NCI-H1105 treated with DMSO at 0.1 percent for 48 hours (cell line): ENCODE data around the gene SLC4A1.
"Not testable (repeated sequence)": the region's sequence is repeated elsewhere in the genome, so short reads cannot be mapped to it uniquely, and the experiment has no call there.

Experiments used
- DNase-seq: peaks from one replicate; lab custom pipeline; 2025; lab: John Stamatoyannopoulos, UW

The SLC4A1 gene

DNA sequence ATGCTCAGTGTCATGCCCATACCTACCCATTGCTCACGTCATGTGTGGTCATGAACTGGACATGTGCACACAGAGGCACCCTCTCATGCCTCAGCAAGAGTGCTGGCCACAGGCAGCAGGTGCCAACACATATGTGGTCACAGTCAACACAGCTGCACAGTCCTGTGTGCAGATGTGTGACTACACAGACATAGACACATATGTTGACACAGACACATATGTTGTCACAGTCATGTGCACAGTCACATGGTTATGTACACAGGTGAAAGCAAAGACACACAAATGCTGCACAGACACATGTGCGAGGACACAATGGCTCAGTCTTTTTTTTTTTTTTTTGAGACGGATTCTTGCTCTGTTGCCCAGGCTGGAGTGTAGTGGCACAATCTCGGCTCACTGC, 11.3 kb downstream of the SLC4A1 start:
- DNase-seq: no peak

- DNase-seq: no peak
Observed at GRCh38 chr17:44255915-44256314, 12.0 kb downstream of the SLC4A1 start.

GRCh38 chr17:44254361-44255095, 13.4 kb downstream of the SLC4A1 start:
- DNase-seq: no peak

GRCh38 chr17:44253006-44253405, 14.9 kb downstream of the SLC4A1 start:
- DNase-seq: no peak

GRCh38 chr17:44251062-44251461, 16.9 kb downstream of the SLC4A1 start:
- DNase-seq: no peak

DNA sequence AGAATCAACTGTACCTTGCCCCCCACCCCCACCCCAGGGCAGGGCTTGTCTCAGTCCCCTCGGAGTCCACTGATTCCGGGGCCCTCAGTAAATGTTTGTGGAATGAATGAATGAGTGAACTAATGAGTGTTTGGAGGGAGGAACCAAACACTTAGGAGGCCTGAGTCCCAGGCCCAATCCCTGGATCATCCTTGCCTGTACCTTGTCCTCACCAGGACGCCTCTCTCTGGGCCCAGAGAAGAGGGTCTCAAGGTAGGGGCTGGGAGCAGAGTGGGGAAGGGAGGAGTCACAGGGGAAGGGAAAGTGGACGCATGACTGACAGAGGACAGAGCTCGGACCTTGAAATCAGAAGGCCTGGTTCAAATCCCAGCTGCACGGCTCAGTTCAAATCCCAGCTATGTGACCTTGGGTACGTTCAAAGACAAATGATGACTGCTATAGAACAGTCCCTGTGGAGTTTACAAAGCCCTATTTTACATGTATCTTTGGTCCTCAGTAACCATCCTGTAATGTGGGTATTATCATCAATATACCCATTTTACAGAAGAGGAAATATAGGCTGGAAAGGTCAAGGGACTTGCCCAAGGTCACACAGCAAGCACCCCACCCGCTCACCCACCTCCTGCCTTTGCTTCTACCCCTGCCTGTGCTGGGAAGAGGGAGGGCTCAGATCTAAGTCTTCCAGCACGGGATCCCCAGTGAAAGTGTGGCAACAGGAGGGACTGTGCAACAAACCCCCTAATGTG, 18.3 kb downstream of the SLC4A1 start:
- DNase-seq: no peak

DNA sequence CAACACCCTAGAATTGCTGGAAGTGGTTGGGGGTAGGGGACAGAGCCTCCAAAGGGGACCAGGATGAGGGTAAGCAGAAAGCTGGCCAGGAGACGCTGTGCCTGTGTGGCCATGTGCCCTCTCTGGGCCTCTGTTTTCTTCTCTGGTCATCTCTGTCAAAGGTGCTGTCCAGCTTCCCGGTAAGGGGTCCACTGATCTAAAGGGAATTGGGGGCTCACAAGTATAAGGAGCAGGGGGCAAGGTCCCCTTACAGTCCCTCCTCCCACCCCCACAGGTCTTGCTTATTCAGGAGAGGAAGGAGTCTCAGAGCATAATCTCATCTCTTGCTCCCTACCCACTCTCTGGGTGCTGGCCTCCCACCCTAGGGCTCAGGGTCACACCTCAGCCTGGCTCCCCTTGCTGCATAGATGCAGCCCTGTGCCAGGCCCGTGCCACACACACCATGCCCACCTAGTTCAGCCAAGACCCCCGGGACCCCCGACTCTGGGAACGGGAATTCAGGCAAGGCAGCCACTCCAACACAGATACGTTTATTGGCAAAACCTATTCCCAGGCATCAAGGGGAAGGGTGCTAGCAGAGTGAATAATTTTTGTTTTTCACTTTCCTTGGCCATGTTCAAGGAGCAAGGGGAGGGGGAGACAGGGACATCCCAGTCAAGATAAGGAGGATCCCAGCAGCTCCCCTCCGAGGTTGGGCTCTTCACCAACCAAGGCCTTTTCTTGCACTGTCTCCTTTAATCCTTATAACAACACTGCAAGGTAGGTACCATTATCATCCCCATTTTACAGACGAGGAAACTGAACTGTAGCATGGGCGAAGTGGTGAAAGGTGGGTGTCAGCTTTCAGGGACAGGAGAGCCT, 19.8 kb downstream of the SLC4A1 start:
- no peak for DNase-seq

GRCh38 chr17:44247440-44247841, 20.5 kb downstream of the SLC4A1 start:
- no peak for DNase-seq

GRCh38 chr17:44241106-44241624, 26.8 kb downstream of the SLC4A1 start:
- DNase-seq: no peak

DNA sequence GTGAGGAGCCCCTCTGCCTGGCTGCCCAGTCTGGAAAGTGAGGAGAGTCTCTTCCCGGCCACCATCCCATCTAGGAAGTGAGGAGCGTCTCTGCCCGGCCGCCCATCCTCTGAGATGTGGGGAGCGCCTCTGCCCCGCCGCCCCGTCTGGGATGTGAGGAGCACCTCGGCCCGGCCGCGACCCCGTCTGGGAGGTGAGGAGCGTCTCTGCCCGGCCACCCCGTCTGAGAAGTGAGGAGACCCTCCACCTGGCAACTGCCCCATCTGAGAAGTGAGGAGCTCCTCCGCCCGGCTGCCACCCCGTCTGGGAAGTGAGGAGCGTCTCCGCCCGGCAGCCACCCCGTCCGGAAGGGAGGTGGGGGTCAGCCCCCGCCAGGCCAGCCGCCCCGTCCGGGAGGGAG, 30.0 kb downstream of the SLC4A1 start:
- not testable (repeated sequence) for DNase-seq

- DNase-seq: no peak
Observed at GRCh38 chr17:44236444-44236991, 31.4 kb downstream of the SLC4A1 start.

- DNase-seq: no peak
Observed at GRCh38 chr17:44235583-44235936, 32.4 kb downstream of the SLC4A1 start.

DNA sequence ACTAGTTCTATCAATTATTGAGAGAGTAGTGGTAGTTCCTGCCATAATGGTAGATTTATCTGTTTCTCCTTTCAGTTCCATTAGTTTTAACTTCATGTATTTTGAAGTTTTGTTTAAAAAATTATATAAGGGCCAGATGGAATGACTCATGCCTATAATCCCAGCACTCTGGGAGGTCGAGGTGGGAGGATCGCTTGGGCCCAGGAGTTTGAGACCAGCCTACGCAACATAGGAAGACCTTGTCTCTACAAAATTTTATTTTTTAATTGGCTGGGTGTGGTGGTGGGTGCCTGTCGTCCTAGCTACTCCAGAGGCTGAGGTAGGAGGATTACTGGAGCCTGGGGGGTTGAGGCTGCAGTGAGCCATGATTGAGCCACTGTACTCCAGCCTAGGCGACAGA, 34.4 kb downstream of the SLC4A1 start:
- no peak for DNase-seq

GRCh38 chr17:44232061-44232460, 35.9 kb downstream of the SLC4A1 start:
- DNase-seq: no peak

GRCh38 chr17:44230140-44230539, 37.8 kb downstream of the SLC4A1 start:
- no peak for DNase-seq

- no peak for DNase-seq
Observed at GRCh38 chr17:44229090-44229489, 38.8 kb downstream of the SLC4A1 start.

GRCh38 chr17:44223541-44224071, 44.3 kb downstream of the SLC4A1 start:
- no peak for DNase-seq

DNA sequence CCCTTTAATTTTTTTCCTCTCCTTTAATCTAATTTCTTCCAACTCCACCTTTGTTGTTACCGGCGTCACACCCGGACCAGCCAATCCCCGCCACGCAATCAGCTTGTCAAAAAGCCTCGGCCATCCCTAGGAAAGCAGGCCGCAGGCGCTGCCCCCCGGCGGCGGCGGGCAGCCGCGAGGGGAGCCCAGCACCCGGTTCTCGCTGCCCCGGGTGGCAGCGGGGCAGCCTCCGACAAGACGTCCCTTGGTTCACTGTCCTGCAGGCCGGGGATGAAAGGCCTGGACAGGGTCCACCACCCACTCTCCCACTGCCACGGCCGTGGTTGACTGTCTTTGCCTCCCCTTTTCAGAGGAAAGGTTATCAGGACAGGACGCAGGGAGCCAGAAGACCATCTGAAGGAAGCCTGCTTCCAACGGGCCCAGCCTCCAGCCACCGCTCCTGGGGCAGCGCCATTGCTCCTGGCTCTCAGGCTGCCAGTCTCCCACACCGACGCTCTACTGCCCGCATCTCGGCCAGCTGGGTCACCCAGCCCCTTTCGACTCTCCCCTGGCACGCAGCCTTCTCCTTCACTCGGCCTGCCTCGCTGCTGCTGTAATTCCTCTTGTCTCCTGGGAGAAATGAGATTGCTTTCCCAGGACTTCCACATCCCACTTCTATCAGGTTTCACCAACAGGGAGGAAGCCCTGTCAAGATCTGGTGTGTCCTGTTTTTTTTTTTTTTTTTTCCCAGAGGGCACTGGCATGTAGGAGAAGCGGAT, 45.6 kb downstream of the SLC4A1 start:
- peak; percentile 84 for DNase-seq

- DNase-seq: no peak
Observed at GRCh38 chr17:44221862-44222111, 46.1 kb downstream of the SLC4A1 start.

DNA sequence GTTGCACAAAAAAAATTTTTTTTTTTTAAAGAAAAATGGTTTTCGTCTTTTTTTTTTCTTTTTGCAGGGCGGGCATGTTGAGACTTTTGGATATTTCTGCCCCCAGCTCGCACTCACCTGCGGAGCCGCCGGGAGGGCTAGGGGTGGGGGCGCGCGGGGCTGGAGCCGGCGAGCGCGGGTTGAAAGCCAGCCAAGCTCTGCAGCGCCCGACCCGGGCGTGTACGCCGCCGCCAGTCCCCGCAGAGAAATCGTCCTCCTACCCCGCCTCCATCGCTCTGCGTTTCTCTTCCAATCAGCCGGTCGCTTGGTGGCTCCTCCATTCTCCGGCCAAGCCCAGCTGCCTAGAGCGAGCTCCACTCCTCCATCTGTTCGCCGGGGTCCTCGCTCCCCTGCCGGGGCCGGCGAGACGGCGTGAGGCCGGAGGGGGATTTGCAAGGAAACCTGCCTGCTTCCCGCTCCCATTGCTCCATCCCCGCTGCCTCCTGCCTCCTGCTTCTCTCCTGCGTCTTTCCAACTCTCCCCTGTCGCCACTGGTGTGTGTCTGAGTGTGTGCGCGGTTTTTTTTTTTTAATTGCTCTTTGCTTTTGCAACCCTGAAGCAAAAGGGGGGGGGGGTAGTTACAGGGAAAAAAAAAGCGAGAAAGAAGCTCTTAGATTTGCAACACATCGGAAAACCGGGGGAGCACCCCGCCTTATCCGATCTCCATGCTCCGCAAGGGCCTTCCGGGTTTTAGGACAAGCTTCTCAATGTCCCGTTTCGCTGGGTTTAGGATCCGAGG, 46.7 kb downstream of the SLC4A1 start:
- DNase-seq: peak; percentile 78
